Ramos (cell line): Measurements from ENCODE around the gene ZNF560.

Experiments used
- in situ Hi-C: fragments of 300-500 bp; cut with MboI; formaldehyde crosslinking; loops from one replicate; pipeline ENCODE4 v1.14.3; 2022; ENCODE audit warnings: low sequenced_read_pairs; ENCODE audit not compliant: unreplicated experiment

The ZNF560 gene

GRCh38 chr19:9445037-9445436 is 53.4 kb downstream of the ZNF560 start:
- in situ Hi-C loops, result no loop called here

- in situ Hi-C loops, result no loop called here
Observed at GRCh38 chr19:9436358-9436757, 62.1 kb downstream of the ZNF560 start.

- in situ Hi-C loops, result no loop called here
Observed at GRCh38 chr19:9435279-9436268, 62.8 kb downstream of the ZNF560 start, which contains the start of gene ZNF266. Gene ZNF266 (minus strand): TSS chr19:9435573. CDS start chr19:9420089, 15,484 bp downstream.

- in situ Hi-C loops, result no loop called here
Observed at GRCh38 chr19:9431475-9431874, 66.9 kb downstream of the ZNF560 start.

GRCh38 chr19:9430444-9430843 is 68.0 kb downstream of the ZNF560 start:
- in situ Hi-C loops, result no loop called here

GRCh38 chr19:9427941-9428340 is 70.5 kb downstream of the ZNF560 start:
- in situ Hi-C loops, result no loop called here
